Panc1 (cell line): ENCODE results near the gene PTGIS. TPM values are rescaled to one million over a fixed set of nuclear protein-coding genes. Genes with fewer than 3 reads are reported as not detected.

Source experiments
- ATAC-seq: fragments of 200-7000 bp; cut with Tn5 transposase; 2 replicates; pipeline ENCODE4 v1.9.1; 2020; ENCODE audit warnings: mild to moderate bottlenecking, moderate library complexity
- BruUV-seq: library from RNA; stranded (reverse); fragments of 400-500 nt; replicated peaks from 2 replicates; lab custom pipeline; 2021; lab: Mats Ljungman, UMichigan
- CTCF ChIA-PET: fragments of 300-600 bp; sonication (Branson Sonifier 250); formaldehyde crosslinking; loops from one replicate; lab custom pipeline; 2022; ENCODE audit warnings: antibody characterized with exemption; lab: Charles Lee
- POLR2A ChIA-PET: fragments of 300-600 bp; sonication (Branson Sonifier 250); formaldehyde crosslinking; loops from one replicate; lab custom pipeline; 2022; ENCODE audit warnings: antibody characterized with exemption; lab: Charles Lee
- DNase-seq: peaks from one replicate; pipeline ENCODE4 v3.0.0-alpha.2; 2010; ENCODE audit warnings: low read depth, low spot score
- H3K27ac ChIP-seq: 2 replicates; pipeline ENCODE4 v1.5.1; 2011; ENCODE audit warnings: mild to moderate bottlenecking, low read length, inconsistent platforms
- H3K27me3 ChIP-seq: fragments of 200-500 bp; sonication (Bioruptor generic); 2 replicates; pipeline ENCODE4 v1.6.0; 2014; ENCODE audit warnings: low read length, inconsistent platforms; ENCODE audit not compliant: control insufficient read depth, insufficient read depth
- H3K36me3 ChIP-seq: fragments of 200-500 bp; sonication (Bioruptor generic); 2 replicates; pipeline ENCODE4 v1.5.1; 2014; ENCODE audit warnings: inconsistent platforms, mild to moderate bottlenecking, low read length, moderate library complexity; ENCODE audit not compliant: control insufficient read depth, insufficient read depth
- H3K4me1 ChIP-seq: 2 replicates; pipeline ENCODE4 v1.5.1; 2011; ENCODE audit warnings: inconsistent platforms, mild to moderate bottlenecking, low read length, moderate library complexity; ENCODE audit not compliant: control insufficient read depth, insufficient read depth
- H3K4me3 ChIP-seq, 2 experiments: 2 replicates each; pipeline ENCODE4 v1.5.1; 2011 to 2012; ENCODE audit warnings: low read depth in 2 of 2, low read length in 2 of 2, mild to moderate bottlenecking in 2 of 2, inconsistent platforms in 1 of 2, moderate library complexity in 1 of 2
- H3K9me3 ChIP-seq: fragments of 200-500 bp; sonication (Bioruptor generic); 2 replicates; pipeline ENCODE4 v1.5.1; 2014; ENCODE audit warnings: low read depth, mild to moderate bottlenecking, inconsistent platforms, low read length, moderate library complexity; ENCODE audit not compliant: control insufficient read depth, insufficient read depth
- CTCF ChIP-seq: fragments of 450-650 bp; IDR thresholded peaks from 2 replicates; pipeline ENCODE4 v1.5.1; 2017; ENCODE audit warnings: mild to moderate bottlenecking
- POLR2AphosphoS5 ChIP-seq: IDR thresholded peaks from 2 replicates; pipeline ENCODE4 v1.6.1; 2012; ENCODE audit warnings: mild to moderate bottlenecking, low read depth, low read length, moderate library complexity
- REST ChIP-seq, 2 experiments: IDR thresholded peaks; 2 replicates each; pipeline ENCODE4 v1.6.1; 2011 to 2012; ENCODE audit warnings: low read depth in 2 of 2, control low read depth in 1 of 2, low read length in 1 of 2, mild to moderate bottlenecking in 1 of 2, moderate library complexity in 1 of 2; ENCODE audit not compliant: insufficient read depth in 1 of 2
- SIN3A ChIP-seq: IDR thresholded peaks from 2 replicates; pipeline ENCODE4 v1.6.1; 2012; ENCODE audit warnings: low read depth, mild to moderate bottlenecking, low read length, moderate library complexity, borderline replicate concordance; ENCODE audit not compliant: insufficient read depth
- TCF7L2 ChIP-seq: IDR thresholded peaks from 2 replicates; pipeline ENCODE4 v1.6.1; 2011; ENCODE audit warnings: mild to moderate bottlenecking, low read depth, low read length, inconsistent platforms
- in situ Hi-C: cut with HindIII; loops from 2 replicates; pipeline ENCODE4 v1.10.0; 2016; ENCODE audit warnings: low sequenced_read_pairs, low pct_unique_long_range_greater_than_20kb
- intact Hi-C: fragments of 100-400 bp; cut with micrococcal nuclease; formaldehyde crosslinking; loops from one replicate; pipeline ENCODE4 v1.10.0; 2022; ENCODE audit not compliant: unreplicated experiment
- total RNA-seq: library from RNA; stranded (reverse); gene quantifications from one replicate; pipeline ENCODE4 v1.2.1, GENCODE V29; 2021; ENCODE audit not compliant: unreplicated experiment

The PTGIS gene
- total RNA-seq, 1 experiment from 2014 or later = 4.4 TPM

GRCh38 chr20:49513009-49513408 is 54.9 kb downstream of the PTGIS start:
- H3K4me3 ChIP-seq = no peak overlapping the region
- H3K9me3 ChIP-seq = no peaks in the 10 kb centered on the region
- intact Hi-C loops = no loop called here
- POLR2A ChIA-PET = no interaction called here
- no TSS peak for BruUV-seq
- in situ Hi-C loops = no loop called here
- no peaks in the 10 kb centered on the region for H3K36me3 ChIP-seq
- no peak for DNase-seq
- H3K27me3 ChIP-seq = peaks cover 2% of the 10 kb centered on the region; the same call in 1 of the 2 replicates
- H3K4me1 ChIP-seq = peaks cover 4% of the 10 kb centered on the region; the same call in 1 of the 2 replicates
- ATAC-seq = no peak
- CTCF ChIA-PET = no interaction called here
- H3K27ac ChIP-seq = no peak overlapping the region
- TF ChIP-seq TCF7L2 (no peak), REST (IDR thresholded peaks at IDR 0.05; ENCODE audit: insufficient read depth in 1 of 2, low read depth in 2 of 2, low read length in 1 of 2) (no peak), POLR2AphosphoS5 (no peak), SIN3A (no peak), CTCF (no peak)

- no TSS peak for BruUV-seq
- in situ Hi-C loops (no loop called here), intact Hi-C loops (no loop called here)
- ChIA-PET POLR2A (no interaction called here), CTCF (no interaction called here)
- peaks cover 2% of the 10 kb centered on the region; the same call in 1 of the 2 replicates for H3K27me3 ChIP-seq
- H3K4me1 ChIP-seq = peaks cover 4% of the 10 kb centered on the region; the same call in 1 of the 2 replicates
- DNase-seq (no peak), ATAC-seq (no peak)
- no peaks in the 10 kb centered on the region for H3K36me3 ChIP-seq
- H3K27ac ChIP-seq = no peak overlapping the region
- no peak for TF ChIP-seq REST (IDR thresholded peaks at IDR 0.05; ENCODE audit: insufficient read depth in 1 of 2, low read depth in 2 of 2, low read length in 1 of 2)
- no peak for TF ChIP-seq CTCF
- no peak for TF ChIP-seq POLR2AphosphoS5
- no peak for TF ChIP-seq SIN3A
- TF ChIP-seq TCF7L2 = no peak
- H3K9me3 ChIP-seq = no peaks in the 10 kb centered on the region
- no peak overlapping the region for H3K4me3 ChIP-seq
Measured at GRCh38 chr20:49511788-49512525, 56.0 kb downstream of the PTGIS start.
